ENCODE data around the gene GGA3. TPM values are rescaled to one million over a fixed set of nuclear protein-coding genes. Genes with fewer than 3 reads are reported as not detected.
A peak's percentile ranks its signal among the peaks of the same experiment; 100 is the strongest.
"Not testable (repeated sequence)": the region's sequence is repeated elsewhere in the genome, so short reads cannot be mapped to it uniquely, and the experiment has no call there.

Gene GGA3
- total and polyA plus RNA-seq, 7 experiments from 2014 or later, result 13.2 to 128 (median 81.9) TPM

- H3K27me3 Mint-ChIP-seq; H3K9me3 ChIP-seq (ENCODE audit: control insufficient read depth in 2 of 3, low read length in 3 of 3); H3K4me3 ChIP-seq (ENCODE audit: low read length); DNase-seq; H3K27ac ChIP-seq (ENCODE audit: low read depth, low read length); CTCF ChIA-PET; H3K27me3 ChIP-seq (ENCODE audit: control insufficient read depth in 2 of 2, insufficient read depth in 2 of 2, low read length in 2 of 2); ATAC-seq; H3K9me3 Mint-ChIP-seq; POLR2A ChIA-PET; H3K36me3 ChIP-seq (ENCODE audit: control insufficient read depth in 2 of 3, insufficient read depth in 3 of 3, low read length in 3 of 3); H3K36me3 Mint-ChIP-seq; intact Hi-C loops (cut with micrococcal nuclease): not testable (repeated sequence)
- H3K4me1 ChIP-seq (ENCODE audit: control insufficient read depth in 2 of 2, insufficient read depth in 2 of 2, low read length in 2 of 2), result peaks cover 14 to 17% of the 10 kb centered on the region in 2 donors
- Mint-ChIP-seq H3K4me1 (peaks cover 57 to 99% (median 91%) of the 10 kb centered on the region in 7 donors), H3K27ac (peak overlapping the region in 7 of 9 donors; percentile 22 to 79 (median 36)), H3K4me3 (peak overlapping the region in 1 of 10 donors; percentile 56)
These were observed 5.3 kb downstream of the GGA3 start for GRCh38 chr17:75255954-75256698.

DNA sequence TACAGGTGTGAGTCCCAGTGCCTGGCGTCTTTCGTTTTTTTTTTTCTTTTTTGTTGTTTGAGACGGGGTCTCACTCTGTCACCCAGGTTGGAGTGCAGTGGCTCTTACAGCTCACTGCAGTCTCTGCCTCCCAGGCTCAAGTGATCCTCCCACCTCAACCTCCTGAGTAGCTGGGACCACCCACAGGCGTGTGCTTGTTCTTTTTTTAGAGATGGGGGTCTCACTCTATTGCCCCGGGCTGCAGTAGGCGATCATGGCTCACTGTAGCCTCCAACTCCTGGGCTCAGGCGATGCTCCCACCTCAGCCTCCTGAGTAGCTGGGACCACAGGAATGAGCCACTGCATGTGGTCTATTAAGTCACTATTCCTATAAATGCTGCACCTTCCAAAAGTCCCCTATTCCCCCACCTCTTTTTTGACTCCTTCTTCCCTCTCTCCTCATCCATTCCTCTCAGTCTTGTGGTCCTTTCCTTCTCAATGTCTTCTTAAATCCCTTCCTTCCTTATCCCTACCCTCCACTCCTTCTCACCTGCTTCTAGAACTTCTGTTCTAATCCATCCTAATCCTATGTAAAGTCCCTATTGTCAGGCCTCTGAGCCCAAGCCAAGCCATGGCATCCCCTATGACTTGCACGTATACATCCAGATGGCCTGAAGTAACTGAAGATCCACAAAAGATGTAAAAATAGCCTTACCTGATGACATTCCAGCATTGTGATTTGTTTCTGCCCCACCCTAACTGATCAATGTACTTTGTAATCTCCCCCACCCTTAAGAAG lies 9.2 kb downstream of the GGA3 start:
- Histone ChIP-seq H3K36me3 (ENCODE audit: control insufficient read depth in 2 of 3, insufficient read depth in 3 of 3, low read length in 3 of 3) (no peaks in the 10 kb centered on the region), H3K9me3 (ENCODE audit: control insufficient read depth in 2 of 3, low read length in 3 of 3) (no peaks in the 10 kb centered on the region), H3K27me3 (ENCODE audit: control insufficient read depth in 2 of 2, insufficient read depth in 2 of 2, low read length in 2 of 2) (no peaks in the 10 kb centered on the region), H3K4me3 (ENCODE audit: low read length) (no peak overlapping the region), H3K4me1 (ENCODE audit: control insufficient read depth in 2 of 2, insufficient read depth in 2 of 2, low read length in 2 of 2) (peaks cover 9 to 15% of the 10 kb centered on the region in 2 donors), H3K27ac (ENCODE audit: low read depth, low read length) (no peak overlapping the region)
- peak overlapping the region in 3 of 10 donors; percentile 6 to 64 (median 8) for H3K4me3 Mint-ChIP-seq
- H3K27ac Mint-ChIP-seq, result peak overlapping the region; percentile 23 to 99 (median 70)
- DNase-seq (no peak), ATAC-seq (no peak)
- H3K4me1 Mint-ChIP-seq, result peaks cover 45 to 78% (median 72%) of the 10 kb centered on the region in 7 donors
- peaks cover 0 to 2% (median 0%) of the 10 kb centered on the region in 5 donors for H3K36me3 Mint-ChIP-seq
- ChIA-PET POLR2A (interaction anchor here (0.6 to 3.7 kb wide), 2 partner anchors 18 to 83 kb away, joined by 3 to 22 read pairs; partner anchors contain the start of gene MIF4GD), CTCF (no interaction called here)
- H3K27me3 Mint-ChIP-seq, result no peaks in the 10 kb centered on the region
- no peaks in the 10 kb centered on the region for H3K9me3 Mint-ChIP-seq
- intact Hi-C loops (cut with micrococcal nuclease), result no loop called here

- Histone ChIP-seq H3K27ac (ENCODE audit: low read depth, low read length) (peak overlapping the region; percentile 64), H3K27me3 (ENCODE audit: control insufficient read depth in 2 of 2, insufficient read depth in 2 of 2, low read length in 2 of 2) (no peaks in the 10 kb centered on the region), H3K36me3 (ENCODE audit: control insufficient read depth in 2 of 3, insufficient read depth in 3 of 3, low read length in 3 of 3) (peaks cover 0 to 20% (median 0%) of the 10 kb centered on the region in 3 experiments), H3K4me1 (ENCODE audit: control insufficient read depth in 2 of 2, insufficient read depth in 2 of 2, low read length in 2 of 2) (peaks cover 9 to 15% of the 10 kb centered on the region in 2 donors), H3K9me3 (ENCODE audit: control insufficient read depth in 2 of 3, low read length in 3 of 3) (no peaks in the 10 kb centered on the region), H3K4me3 (ENCODE audit: low read length) (peak overlapping the region; percentile 40)
- ChIA-PET POLR2A (interaction anchor here (0.6 to 5.0 kb wide), 7 partner anchors 11 to 527 kb away, joined by 3 to 25 read pairs (median 3); partner anchors contain the start of genes GGA3, JPT1, MIF4GD and MRPS7), CTCF (interaction anchor here (0.9 to 1.9 kb wide), 4 partner anchors 11 to 162 kb away, joined by 3 to 6 read pairs (median 4); partner anchors contain the start of gene MRPS7)
- peaks cover 35 to 57% (median 52%) of the 10 kb centered on the region in 7 donors for H3K4me1 Mint-ChIP-seq
- no peaks in the 10 kb centered on the region for H3K9me3 Mint-ChIP-seq
- H3K27me3 Mint-ChIP-seq, result no peaks in the 10 kb centered on the region
- H3K36me3 Mint-ChIP-seq, result peaks cover 0 to 9% (median 2%) of the 10 kb centered on the region in 5 donors
- intact Hi-C loops (cut with micrococcal nuclease), result loop anchor here (1.0 kb wide), 2 partner anchors 11 to 67 kb away; partner anchors contain the start of genes GGA3 (in 2 of the 2) and MRPS7 (in 2 of the 2)
- peak overlapping the region; percentile 81 to 99 (median 90) for H3K27ac Mint-ChIP-seq
- ATAC-seq (peak; percentile 85), DNase-seq (peak in 6 of 9 donors; percentile 30 to 80 (median 36))
- H3K4me3 Mint-ChIP-seq, result peak overlapping the region; percentile 57 to 89 (median 72)
These were observed 11.4 kb downstream of the GGA3 start for GRCh38 chr17:75250009-75250471.

GRCh38 chr17:75249564-75249963 lies 11.8 kb downstream of the GGA3 start:
- intact Hi-C loops (cut with micrococcal nuclease), result no loop called here

GRCh38 chr17:75246404-75246803 lies 15.0 kb downstream of the GGA3 start:
- Mint-ChIP-seq H3K27me3 (no peaks in the 10 kb centered on the region), H3K4me1 (peaks cover 17 to 49% (median 26%) of the 10 kb centered on the region in 7 donors), H3K27ac (peak overlapping the region in 4 of 9 donors; percentile 19 to 56 (median 32)), H3K36me3 (peaks cover 3 to 27% (median 8%) of the 10 kb centered on the region in 5 donors), H3K4me3 (no peak overlapping the region), H3K9me3 (no peaks in the 10 kb centered on the region)
- Histone ChIP-seq H3K4me3 (ENCODE audit: low read length) (no peak overlapping the region), H3K4me1 (ENCODE audit: control insufficient read depth in 2 of 2, insufficient read depth in 2 of 2, low read length in 2 of 2) (peaks cover 9 to 40% of the 10 kb centered on the region in 2 donors), H3K27ac (ENCODE audit: low read depth, low read length) (no peak overlapping the region), H3K9me3 (ENCODE audit: control insufficient read depth in 2 of 3, low read length in 3 of 3) (no peaks in the 10 kb centered on the region), H3K36me3 (ENCODE audit: control insufficient read depth in 2 of 3, insufficient read depth in 3 of 3, low read length in 3 of 3) (peaks cover 14 to 56% (median 22%) of the 10 kb centered on the region in 3 experiments), H3K27me3 (ENCODE audit: control insufficient read depth in 2 of 2, insufficient read depth in 2 of 2, low read length in 2 of 2) (no peaks in the 10 kb centered on the region)
- DNase-seq (no peak), ATAC-seq (no peak)
- POLR2A ChIA-PET, result interaction anchor here (0.5 to 5.0 kb wide), 3 partner anchors 15 to 829 kb away, joined by 3 to 25 read pairs (median 5); partner anchors contain the start of genes GGA3 and MRPS7
- CTCF ChIA-PET, result interaction anchor here (0.5 to 1.6 kb wide), 4 partner anchors 9 to 189 kb away, joined by 3 to 7 read pairs (median 4); no protein-coding TSS in a partner anchor
- intact Hi-C loops (cut with micrococcal nuclease), result no loop called here

More at GRCh38 chr17:75249564-75249963, 11.8 kb downstream of the GGA3 start:
- Histone ChIP-seq H3K9me3 (ENCODE audit: control insufficient read depth in 2 of 3, low read length in 3 of 3) (no peaks in the 10 kb centered on the region), H3K27ac (ENCODE audit: low read depth, low read length) (peak overlapping the region; percentile 64), H3K4me3 (ENCODE audit: low read length) (peak overlapping the region; percentile 40), H3K36me3 (ENCODE audit: control insufficient read depth in 2 of 3, insufficient read depth in 3 of 3, low read length in 3 of 3) (peaks cover 0 to 24% (median 4%) of the 10 kb centered on the region in 3 experiments), H3K27me3 (ENCODE audit: control insufficient read depth in 2 of 2, insufficient read depth in 2 of 2, low read length in 2 of 2) (no peaks in the 10 kb centered on the region), H3K4me1 (ENCODE audit: control insufficient read depth in 2 of 2, insufficient read depth in 2 of 2, low read length in 2 of 2) (peaks cover 9 to 15% of the 10 kb centered on the region in 2 donors)
- peaks cover 37 to 53% (median 49%) of the 10 kb centered on the region in 7 donors for H3K4me1 Mint-ChIP-seq
- H3K27me3 Mint-ChIP-seq, result no peaks in the 10 kb centered on the region
- DNase-seq (no peak), ATAC-seq (no peak)
- no peaks in the 10 kb centered on the region for H3K9me3 Mint-ChIP-seq
- CTCF ChIA-PET, result interaction anchor here (0.6 to 1.9 kb wide), 4 partner anchors 10 to 289 kb away, joined by 3 to 6 read pairs (median 4); partner anchors contain the start of gene MRPS7
- POLR2A ChIA-PET, result interaction anchor here (0.6 to 5.0 kb wide), 7 partner anchors 12 to 527 kb away, joined by 3 to 25 read pairs (median 3); partner anchors contain the start of genes GGA3, JPT1, MIF4GD and MRPS7
- peaks cover 0 to 11% (median 3%) of the 10 kb centered on the region in 5 donors for H3K36me3 Mint-ChIP-seq
- H3K27ac Mint-ChIP-seq, result peak overlapping the region; percentile 81 to 99 (median 90)
- peak overlapping the region in 9 of 10 donors; percentile 57 to 89 (median 73) for H3K4me3 Mint-ChIP-seq

DNA sequence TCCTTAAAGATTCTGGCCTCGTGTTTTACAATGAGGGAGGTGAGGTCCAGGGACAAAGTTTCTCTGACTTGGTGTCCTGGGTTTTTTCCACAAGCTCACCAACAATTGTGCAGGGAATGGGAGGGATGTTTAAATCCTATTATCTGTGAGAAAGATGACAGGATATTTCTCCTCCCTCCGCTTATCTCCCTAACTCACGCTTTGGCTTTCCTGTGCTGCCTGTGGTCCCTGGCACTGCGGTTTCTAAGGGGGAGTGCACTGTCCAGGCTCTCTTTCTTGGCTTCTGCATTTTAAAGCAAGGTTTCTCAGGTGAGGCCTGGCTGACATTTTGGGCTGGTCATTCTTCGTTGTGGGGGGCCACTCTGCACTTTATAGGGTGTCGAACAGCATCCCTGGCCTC lies 16.4 kb downstream of the GGA3 start:
- Histone ChIP-seq H3K27me3 (ENCODE audit: control insufficient read depth in 2 of 2, insufficient read depth in 2 of 2, low read length in 2 of 2) (no peaks in the 10 kb centered on the region), H3K27ac (ENCODE audit: low read depth, low read length) (peak overlapping the region; percentile 3), H3K9me3 (ENCODE audit: control insufficient read depth in 2 of 3, low read length in 3 of 3) (no peaks in the 10 kb centered on the region), H3K36me3 (ENCODE audit: control insufficient read depth in 2 of 3, insufficient read depth in 3 of 3, low read length in 3 of 3) (peaks cover 17 to 70% (median 28%) of the 10 kb centered on the region in 3 experiments), H3K4me1 (ENCODE audit: control insufficient read depth in 2 of 2, insufficient read depth in 2 of 2, low read length in 2 of 2) (peaks cover 5 to 37% of the 10 kb centered on the region in 2 donors), H3K4me3 (ENCODE audit: low read length) (no peak overlapping the region)
- intact Hi-C loops (cut with micrococcal nuclease), result no loop called here
- ChIA-PET POLR2A (interaction anchor here (0.6 to 0.7 kb wide), 2 partner anchors 30 to 61 kb away, joined by 3 read pairs; no protein-coding TSS in a partner anchor), CTCF (interaction anchor here (1.6 kb wide), 1 partner anchor 130 kb away, joined by 4 read pairs; no protein-coding TSS in a partner anchor)
- Mint-ChIP-seq H3K9me3 (no peaks in the 10 kb centered on the region), H3K4me1 (peaks cover 11 to 40% (median 17%) of the 10 kb centered on the region in 7 donors), H3K36me3 (peaks cover 3 to 29% (median 9%) of the 10 kb centered on the region in 5 donors), H3K27me3 (no peaks in the 10 kb centered on the region), H3K27ac (no peak overlapping the region), H3K4me3 (no peak overlapping the region)
- ATAC-seq, result no peak
- no peak for DNase-seq
